NCI-H1105 treated with DMSO at 0.1 percent for 48 hours (cell line): ENCODE data around the gene FBXO38.

Source experiments
- DNase-seq: peaks from one replicate; lab custom pipeline; 2025; lab: John Stamatoyannopoulos, UW

The FBXO38 gene

GRCh38 chr5:148477429-148477828 is 93.7 kb downstream of the FBXO38 start:
- DNase-seq = no peak

GRCh38 chr5:148482196-148482595 is 98.4 kb downstream of the FBXO38 start:
- DNase-seq = no peak

GRCh38 chr5:148482697-148483462 is 99.1 kb downstream of the FBXO38 start:
- no peak for DNase-seq

DNA sequence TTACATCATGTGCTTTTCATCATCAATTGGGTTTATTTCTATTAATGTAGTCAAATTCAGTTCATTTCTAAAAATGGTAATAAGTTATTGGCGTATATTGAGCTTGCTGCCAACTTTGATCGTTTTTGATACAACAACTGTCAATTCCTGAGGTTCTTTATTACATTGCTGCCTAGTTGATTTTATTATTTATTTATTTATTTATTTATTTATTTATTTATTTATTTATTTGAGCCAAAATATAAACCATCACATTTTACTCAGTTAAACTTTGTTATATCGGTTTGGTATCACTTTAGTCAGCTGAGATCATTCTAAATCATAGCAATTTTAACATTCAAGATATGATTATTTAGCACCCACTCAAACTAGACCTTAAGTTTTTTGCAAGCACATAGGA is 100.0 kb downstream of the FBXO38 start:
- DNase-seq = no peak

- no peak for DNase-seq
These were observed 100.9 kb downstream of the FBXO38 start for GRCh38 chr5:148484651-148485050.

- DNase-seq = no peak
These were observed 102.7 kb downstream of the FBXO38 start for GRCh38 chr5:148486456-148486855.

DNA sequence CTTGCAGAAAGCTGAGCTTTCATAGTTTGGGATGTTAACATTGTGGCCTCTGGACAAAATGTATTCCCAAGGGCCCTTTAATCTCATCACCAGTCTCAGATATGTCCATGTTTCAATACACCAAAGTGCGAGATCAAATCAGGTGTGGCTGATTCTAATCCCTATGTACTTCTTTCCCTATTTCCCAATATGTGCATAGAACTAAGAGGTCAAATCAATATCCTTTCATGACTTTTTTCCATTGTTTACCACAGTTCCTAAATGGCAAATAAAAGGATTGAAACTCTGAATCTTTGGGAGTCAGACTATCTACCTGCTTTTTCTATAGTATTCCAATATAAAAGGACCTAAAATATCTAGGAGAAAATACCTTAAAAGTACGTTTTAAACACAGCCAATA is 105.0 kb downstream of the FBXO38 start:
- DNase-seq = no peak

GRCh38 chr5:148491015-148491792 is 107.4 kb downstream of the FBXO38 start:
- DNase-seq = no peak

DNA sequence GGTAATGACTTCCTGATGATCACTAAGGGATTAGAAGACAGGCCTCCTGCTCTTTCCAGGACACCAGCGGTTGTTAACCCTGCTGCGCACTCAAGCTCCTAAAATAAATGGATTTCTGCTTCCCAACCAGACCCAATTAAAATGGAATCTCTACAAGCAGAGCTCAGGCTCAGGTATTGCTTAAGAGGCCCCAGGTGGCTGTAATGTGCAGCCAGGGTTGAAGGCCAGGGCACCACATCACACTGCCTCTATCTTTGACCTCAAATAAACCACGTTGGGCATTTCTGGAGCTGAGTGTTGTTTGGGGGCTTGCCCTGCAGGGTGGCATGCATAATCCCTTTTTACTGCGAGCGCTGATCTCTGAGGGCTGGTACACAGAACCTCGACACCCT is 108.0 kb downstream of the FBXO38 start:
- DNase-seq = no peak

- DNase-seq = no peak
These were observed 108.6 kb downstream of the FBXO38 start for GRCh38 chr5:148492351-148492750.
